ENCODE results near the gene PICALM.

Gene PICALM

GRCh38 chr11:86047275-86047991, 21.5 kb downstream of the PICALM start:
- peak; percentile 19 for DNase-seq

- no peak for DNase-seq
These were observed 22.8 kb downstream of the PICALM start for GRCh38 chr11:86046116-86046515.

- DNase-seq = no peak
These were observed 24.9 kb downstream of the PICALM start for GRCh38 chr11:86043765-86044503.

- peak; percentile 72 for DNase-seq
These were observed 26.9 kb downstream of the PICALM start for GRCh38 chr11:86041975-86042378.

- no peak for DNase-seq
These were observed 27.7 kb downstream of the PICALM start for GRCh38 chr11:86040919-86041850.

- DNase-seq = no peak
These were observed 29.8 kb downstream of the PICALM start for GRCh38 chr11:86039094-86039493.

GRCh38 chr11:86037743-86038142, 31.1 kb downstream of the PICALM start:
- DNase-seq = no peak

- DNase-seq = no peak
These were observed 33.0 kb downstream of the PICALM start for GRCh38 chr11:86035920-86036319.

GRCh38 chr11:86035164-86035563, 33.7 kb downstream of the PICALM start:
- no peak for DNase-seq

GRCh38 chr11:86034710-86035109, 34.2 kb downstream of the PICALM start:
- DNase-seq = no peak

- no peak for DNase-seq
These were observed 47.5 kb downstream of the PICALM start for GRCh38 chr11:86021377-86021776.

- no peak for DNase-seq
These were observed 50.6 kb downstream of the PICALM start for GRCh38 chr11:86018249-86018648.

GRCh38 chr11:86016451-86016850, 52.4 kb downstream of the PICALM start:
- no peak for DNase-seq

- no peak for DNase-seq
These were observed 53.2 kb downstream of the PICALM start for GRCh38 chr11:86015699-86016098.

GRCh38 chr11:86014221-86014620, 54.7 kb downstream of the PICALM start:
- no peak for DNase-seq

- no peak for DNase-seq
These were observed 55.2 kb downstream of the PICALM start for GRCh38 chr11:86013713-86014112.

- DNase-seq = no peak
These were observed 57.7 kb downstream of the PICALM start for GRCh38 chr11:86011175-86011574.

GRCh38 chr11:86003654-86004053, 65.2 kb downstream of the PICALM start:
- no peak for DNase-seq

GRCh38 chr11:86002431-86002830, 66.5 kb downstream of the PICALM start:
- DNase-seq = no peak

- DNase-seq = no peak
These were observed 77.4 kb downstream of the PICALM start for GRCh38 chr11:85991508-85991907.

GRCh38 chr11:85989746-85990145, 79.1 kb downstream of the PICALM start:
- DNase-seq = no peak

GRCh38 chr11:85988780-85989179, 80.1 kb downstream of the PICALM start:
- no peak for DNase-seq

- DNase-seq = no peak
These were observed 91.1 kb downstream of the PICALM start for GRCh38 chr11:85977751-85978160.
